ENCODE measurements around the gene ATXN7. TPM values are rescaled to one million over a fixed set of nuclear protein-coding genes. Genes with fewer than 3 reads are reported as not detected.

ATXN7 gene
- total and polyA plus RNA-seq, 5 donors, result 4.8 to 18.9 (median 11.1) TPM

GRCh38 chr3:64029287-64029686, 165.6 kb downstream of the ATXN7 start:
- Histone ChIP-seq H3K9me3 (ENCODE audit: control insufficient read depth, low read length) (no peaks in the 10 kb centered on the region), H3K27me3 (ENCODE audit: control insufficient read depth, insufficient read depth) (peaks cover 2% of the 10 kb centered on the region), H3K27ac (ENCODE audit: low read length) (no peak overlapping the region), H3K4me3 (ENCODE audit: low read length) (no peak overlapping the region), H3K4me1 (ENCODE audit: control insufficient read depth, insufficient read depth, low read length) (no peaks in the 10 kb centered on the region)
- 87% methylated on average over 4 of the region's 4 CpGs for WGBS
- ATAC-seq (no peak), DNase-seq (no peak)
- intact Hi-C loops (cut with DNase I), result loop anchor here in 1 of 4 donors (2.0 kb wide), 1 partner anchor 456 kb away; no protein-coding TSS in a partner anchor

GRCh38 chr3:64030741-64031140, 167.1 kb downstream of the ATXN7 start:
- Histone ChIP-seq H3K4me3 (ENCODE audit: low read length) (peak overlapping the region; percentile 34), H3K4me1 (ENCODE audit: control insufficient read depth, insufficient read depth, low read length) (no peaks in the 10 kb centered on the region), H3K27me3 (ENCODE audit: control insufficient read depth, insufficient read depth) (peaks cover 2% of the 10 kb centered on the region), H3K27ac (ENCODE audit: low read length) (no peak overlapping the region), H3K9me3 (ENCODE audit: control insufficient read depth, low read length) (no peaks in the 10 kb centered on the region)
- DNase-seq, result peak; percentile 71 to 87 (median 83)
- 4% methylated on average over 16 of the region's 16 CpGs for WGBS
- ATAC-seq, result peak; percentile 90 to 92
- intact Hi-C loops (cut with DNase I), result loop anchor here (2.0 to 10.0 kb wide), 7 partner anchors 114 to 454 kb away; partner anchors contain the start of gene PRICKLE2 (in 2 of the 4)

GRCh38 chr3:64031540-64032508, 168.2 kb downstream of the ATXN7 start:
- Histone ChIP-seq H3K27ac (ENCODE audit: low read length) (no peak overlapping the region), H3K4me1 (ENCODE audit: control insufficient read depth, insufficient read depth, low read length) (no peaks in the 10 kb centered on the region), H3K9me3 (ENCODE audit: control insufficient read depth, low read length) (no peaks in the 10 kb centered on the region), H3K27me3 (ENCODE audit: control insufficient read depth, insufficient read depth) (peaks cover 2% of the 10 kb centered on the region), H3K4me3 (ENCODE audit: low read length) (no peak overlapping the region)
- ATAC-seq (no peak), DNase-seq (no peak)
- WGBS, result 79% methylated on average over 13 of the region's 13 CpGs
- intact Hi-C loops (cut with DNase I), result loop anchor here (2.0 to 10.0 kb wide), 7 partner anchors 113 to 453 kb away; partner anchors contain the start of gene PRICKLE2 (in 2 of the 4)

GRCh38 chr3:64033069-64033468, 169.4 kb downstream of the ATXN7 start:
- H3K9me3 ChIP-seq (ENCODE audit: control insufficient read depth, low read length), result no peaks in the 10 kb centered on the region
- DNase-seq (no peak), ATAC-seq (no peak)
- WGBS, result 70% methylated on average over 2 of the region's 2 CpGs
- no peak overlapping the region for H3K27ac ChIP-seq (ENCODE audit: low read length)
- intact Hi-C loops (cut with DNase I), result loop anchor here (5.0 to 10.0 kb wide), 5 partner anchors 112 to 449 kb away; partner anchors contain the start of gene PRICKLE2 (in 2 of the 4)
- no peak overlapping the region for H3K4me3 ChIP-seq (ENCODE audit: low read length)
- no peaks in the 10 kb centered on the region for H3K4me1 ChIP-seq (ENCODE audit: control insufficient read depth, insufficient read depth, low read length)
- H3K27me3 ChIP-seq (ENCODE audit: control insufficient read depth, insufficient read depth), result peaks cover 2% of the 10 kb centered on the region

GRCh38 chr3:64037084-64037483, 173.4 kb downstream of the ATXN7 start:
- DNase-seq (no peak), ATAC-seq (no peak)
- Histone ChIP-seq H3K27me3 (ENCODE audit: control insufficient read depth, insufficient read depth) (no peaks in the 10 kb centered on the region), H3K27ac (ENCODE audit: low read length) (no peak overlapping the region), H3K9me3 (ENCODE audit: control insufficient read depth, low read length) (no peaks in the 10 kb centered on the region), H3K4me1 (ENCODE audit: control insufficient read depth, insufficient read depth, low read length) (no peaks in the 10 kb centered on the region), H3K4me3 (ENCODE audit: low read length) (no peak overlapping the region)
- intact Hi-C loops (cut with DNase I), result loop anchor here (2.0 to 10.0 kb wide), 5 partner anchors 108 to 448 kb away; partner anchors contain the start of gene PRICKLE2 (in 2 of the 4)
- 97% methylated on average over 7 of the region's 7 CpGs for WGBS

- intact Hi-C loops (cut with DNase I), result loop anchor here (5.0 to 10.0 kb wide), 4 partner anchors 106 to 364 kb away; partner anchors contain the start of gene PRICKLE2 (in 2 of the 4)
- no peak for DNase-seq
- ATAC-seq, result no peak
- H3K4me1 ChIP-seq (ENCODE audit: control insufficient read depth, insufficient read depth, low read length), result no peaks in the 10 kb centered on the region
- H3K27me3 ChIP-seq (ENCODE audit: control insufficient read depth, insufficient read depth), result no peaks in the 10 kb centered on the region
- H3K9me3 ChIP-seq (ENCODE audit: control insufficient read depth, low read length), result no peaks in the 10 kb centered on the region
- 58% methylated on average over 4 of the region's 4 CpGs for WGBS
- no peak overlapping the region for H3K4me3 ChIP-seq (ENCODE audit: low read length)
- H3K27ac ChIP-seq (ENCODE audit: low read length), result no peak overlapping the region
These were observed 174.6 kb downstream of the ATXN7 start for GRCh38 chr3:64038253-64038767.

GRCh38 chr3:64039332-64039731, 175.7 kb downstream of the ATXN7 start:
- intact Hi-C loops (cut with DNase I), result loop anchor here (5.0 to 10.0 kb wide), 4 partner anchors 105 to 363 kb away; partner anchors contain the start of gene PRICKLE2 (in 2 of the 4)

GRCh38 chr3:64039981-64040733, 176.5 kb downstream of the ATXN7 start:
- intact Hi-C loops (cut with DNase I), result loop anchor here (5.0 to 10.0 kb wide), 4 partner anchors 105 to 362 kb away; partner anchors contain the start of gene PRICKLE2 (in 2 of the 4)
- ATAC-seq (peak in 1 of 2 donors; percentile 43), DNase-seq (peak in 1 of 3 donors; percentile 28)
- H3K27me3 ChIP-seq (ENCODE audit: control insufficient read depth, insufficient read depth), result no peaks in the 10 kb centered on the region
- H3K4me3 ChIP-seq (ENCODE audit: low read length), result no peak overlapping the region
- H3K9me3 ChIP-seq (ENCODE audit: control insufficient read depth, low read length), result no peaks in the 10 kb centered on the region
- H3K4me1 ChIP-seq (ENCODE audit: control insufficient read depth, insufficient read depth, low read length), result no peaks in the 10 kb centered on the region
- H3K27ac ChIP-seq (ENCODE audit: low read length), result no peak overlapping the region
- WGBS, result 33% methylated on average over 5 of the region's 5 CpGs

More at GRCh38 chr3:64039332-64039731, 175.7 kb downstream of the ATXN7 start:
- no peak for ATAC-seq
- H3K4me1 ChIP-seq (ENCODE audit: control insufficient read depth, insufficient read depth, low read length), result no peaks in the 10 kb centered on the region
- DNase-seq, result no peak
- H3K27ac ChIP-seq (ENCODE audit: low read length), result no peak overlapping the region
- H3K27me3 ChIP-seq (ENCODE audit: control insufficient read depth, insufficient read depth), result no peaks in the 10 kb centered on the region
- 83% methylated on average over 4 of the region's 4 CpGs for WGBS
- no peak overlapping the region for H3K4me3 ChIP-seq (ENCODE audit: low read length)
- H3K9me3 ChIP-seq (ENCODE audit: control insufficient read depth, low read length), result no peaks in the 10 kb centered on the region

- WGBS, result 47% methylated on average over 1 of the region's 1 CpG
- no peaks in the 10 kb centered on the region for H3K27me3 ChIP-seq (ENCODE audit: control insufficient read depth, insufficient read depth)
- no peak overlapping the region for H3K27ac ChIP-seq (ENCODE audit: low read length)
- ATAC-seq (no peak), DNase-seq (no peak)
- H3K9me3 ChIP-seq (ENCODE audit: control insufficient read depth, low read length), result no peaks in the 10 kb centered on the region
- no peak overlapping the region for H3K4me3 ChIP-seq (ENCODE audit: low read length)
- intact Hi-C loops (cut with DNase I), result loop anchor here in 1 of 4 donors (10.0 kb wide), 1 partner anchor 122 kb away; no protein-coding TSS in a partner anchor
- no peaks in the 10 kb centered on the region for H3K4me1 ChIP-seq (ENCODE audit: control insufficient read depth, insufficient read depth, low read length)
These were observed 179.3 kb downstream of the ATXN7 start for GRCh38 chr3:64042952-64043351.

- DNase-seq, result no peak
- Histone ChIP-seq H3K4me3 (ENCODE audit: low read length) (no peak overlapping the region), H3K27ac (ENCODE audit: low read length) (no peak overlapping the region), H3K4me1 (ENCODE audit: control insufficient read depth, insufficient read depth, low read length) (no peaks in the 10 kb centered on the region), H3K27me3 (ENCODE audit: control insufficient read depth, insufficient read depth) (no peaks in the 10 kb centered on the region), H3K9me3 (ENCODE audit: control insufficient read depth, low read length) (no peaks in the 10 kb centered on the region)
- no peak for ATAC-seq
- intact Hi-C loops (cut with DNase I), result loop anchor here in 1 of 4 donors (10.0 kb wide), 1 partner anchor 118 kb away; no protein-coding TSS in a partner anchor
- 85% methylated on average over 3 of the region's 3 CpGs for WGBS
These were observed 182.9 kb downstream of the ATXN7 start for GRCh38 chr3:64046592-64046991.

All from right cardiac atrium (tissue), 5 donors.